ENCODE data around the gene GPSM1. TPM values are rescaled to one million over a fixed set of nuclear protein-coding genes. Genes with fewer than 3 reads are reported as not detected.

Gene GPSM1
- total and polyA plus RNA-seq, 9 of the 15 experiments (the other 6 are each of a cell fraction or from before 2014, with no cell fraction given): 0.04 to 14.2 (median 3.1) TPM

- no peak for TF ChIP-seq TRIM25 (IDR thresholded peaks at IDR 0.05; ENCODE audit: borderline replicate concordance)
- TF ChIP-seq MECOM (CRISPR knock-in tag; IDR thresholded peaks at IDR 0.05): no peak
- TF ChIP-seq FOSL1 (tag; conservative IDR thresholded peaks at IDR 0.05): no peak
- peak; percentile 82 for TF ChIP-seq ELF2 (CRISPR knock-in tag; IDR thresholded peaks at IDR 0.05)
- no peak for TF ChIP-seq TCF7L2 (IDR thresholded peaks at IDR 0.05; ENCODE audit: low read depth, low read length)
- peak; percentile 91 for TF ChIP-seq ATF7 (IDR thresholded peaks at IDR 0.05)
- TF ChIP-seq ZNF407 (IDR thresholded peaks at IDR 0.05; ENCODE audit: low read depth): no peak
- no peak for TF ChIP-seq JUNB (CRISPR knock-in tag; conservative IDR thresholded peaks at IDR 0.05)
- no peak for TF ChIP-seq KDM1A (IDR thresholded peaks at IDR 0.05)
- 0 out of 2 replicates have a peak, but pooled peaks have one; percentile 28 for TF ChIP-seq LCOR (CRISPR knock-in tag; IDR thresholded peaks at IDR 0.05)
- 0 out of 2 replicates have a peak, but pooled peaks have one; percentile 25 for TF ChIP-seq GABPA (tag; conservative IDR thresholded peaks at IDR 0.05; ENCODE audit: low read depth)
- TF ChIP-seq DMBX1 (CRISPR knock-in tag; IDR thresholded peaks at IDR 0.05; ENCODE audit: borderline replicate concordance): peak; percentile 26; the same call in 1 of the 2 replicates
- TF ChIP-seq ARID1B (IDR thresholded peaks at IDR 0.05): peak; percentile 53; the same call in 1 of the 2 replicates
- TF ChIP-seq ZNF766 (CRISPR knock-in tag; conservative IDR thresholded peaks at IDR 0.05): no peak
- TF ChIP-seq KDM4B (IDR thresholded peaks at IDR 0.05; ENCODE audit: borderline replicate concordance in 2 of 2, low read depth in 1 of 2): peak in 1 of 2 experiments; percentile 8; a peak in 1 of 4 replicates
- TF ChIP-seq PHF20 (IDR thresholded peaks at IDR 0.05; ENCODE audit: partially characterized antibody): peak; percentile 2
- no peak for TF ChIP-seq ZNF347 (CRISPR knock-in tag; IDR thresholded peaks at IDR 0.05; ENCODE audit: low read depth)
These were observed 45.4 kb downstream of the GPSM1 start (continued) for GRCh38 chr9:136372561-136373299.

All from K562 (cell line).